HG02970 (cell line): ENCODE measurements around the gene FBXO21.
"Not testable (repeated sequence)": the region's sequence is repeated elsewhere in the genome, so short reads cannot be mapped to it uniquely, and the experiment has no call there.

Experiments used
- ATAC-seq: cut with Tn5 transposase; IDR thresholded peaks from one replicate; pipeline ENCODE4 v1.9.1; 2021; ENCODE audit warnings: mild to moderate bottlenecking, moderate library complexity, moderate number of reproducible peaks; ENCODE audit not compliant: unreplicated experiment, low FRiP score

FBXO21 gene

DNA sequence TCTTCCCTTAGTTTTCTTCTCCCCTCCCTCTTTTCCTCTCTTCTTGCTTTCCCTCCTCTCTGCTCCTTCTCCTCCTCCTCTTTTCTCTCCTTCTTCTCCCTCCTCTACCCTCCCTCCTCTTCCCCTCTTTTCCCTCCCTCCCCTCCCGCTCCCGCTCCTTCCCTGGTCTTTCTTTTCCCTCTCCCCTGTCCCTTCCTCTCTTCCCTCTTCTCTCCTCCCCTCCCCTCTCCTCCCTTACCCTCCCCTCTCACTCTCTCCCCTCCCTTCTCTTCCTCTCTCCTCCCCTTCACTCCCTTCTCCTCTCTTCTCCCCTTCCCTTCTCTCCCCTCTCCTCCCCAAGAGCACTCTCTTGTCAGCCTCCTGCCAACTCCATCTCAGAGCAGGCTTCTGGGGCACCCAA is 17.4 kb upstream of the FBXO21 start:
- ATAC-seq = no peak

DNA sequence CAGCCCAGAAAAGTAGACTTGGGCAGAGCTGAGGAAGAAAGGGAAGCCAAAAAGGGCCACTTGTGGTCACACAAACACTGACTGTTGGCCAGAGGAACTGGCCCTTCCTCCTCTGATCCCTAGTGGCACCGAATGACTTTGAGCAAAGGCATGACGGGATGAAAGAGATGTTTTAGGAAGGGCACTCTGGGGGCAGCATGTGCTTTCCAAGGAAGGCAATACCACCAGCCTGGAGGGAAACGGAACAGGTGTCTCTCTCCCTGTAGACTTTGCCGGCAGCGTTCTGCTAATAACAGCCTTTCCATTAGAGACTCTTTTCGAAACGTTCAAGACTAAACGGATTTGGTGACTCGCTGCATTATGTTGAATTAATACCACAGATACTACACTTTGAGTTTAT is 12.3 kb upstream of the FBXO21 start:
- no peak for ATAC-seq

DNA sequence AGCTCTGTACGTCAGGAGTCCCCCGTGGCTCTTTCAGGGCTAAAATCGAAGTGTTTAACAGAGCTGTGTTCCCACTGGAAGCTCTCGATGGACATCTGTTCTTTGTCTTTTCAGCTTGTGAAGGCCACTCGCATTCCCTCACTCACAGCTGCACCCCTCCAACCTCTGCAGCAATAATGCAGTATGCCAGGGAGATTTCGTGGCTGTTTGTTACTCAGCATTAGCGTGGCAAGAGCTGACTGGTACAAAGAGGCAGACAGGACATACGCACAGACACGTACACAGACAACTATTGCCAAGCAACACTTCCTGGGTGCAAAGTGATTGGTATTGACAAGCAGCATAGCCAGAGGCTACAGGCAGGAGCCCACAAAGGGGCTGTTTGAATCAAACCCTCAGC is 11.8 kb upstream of the FBXO21 start:
- no peak for ATAC-seq

DNA sequence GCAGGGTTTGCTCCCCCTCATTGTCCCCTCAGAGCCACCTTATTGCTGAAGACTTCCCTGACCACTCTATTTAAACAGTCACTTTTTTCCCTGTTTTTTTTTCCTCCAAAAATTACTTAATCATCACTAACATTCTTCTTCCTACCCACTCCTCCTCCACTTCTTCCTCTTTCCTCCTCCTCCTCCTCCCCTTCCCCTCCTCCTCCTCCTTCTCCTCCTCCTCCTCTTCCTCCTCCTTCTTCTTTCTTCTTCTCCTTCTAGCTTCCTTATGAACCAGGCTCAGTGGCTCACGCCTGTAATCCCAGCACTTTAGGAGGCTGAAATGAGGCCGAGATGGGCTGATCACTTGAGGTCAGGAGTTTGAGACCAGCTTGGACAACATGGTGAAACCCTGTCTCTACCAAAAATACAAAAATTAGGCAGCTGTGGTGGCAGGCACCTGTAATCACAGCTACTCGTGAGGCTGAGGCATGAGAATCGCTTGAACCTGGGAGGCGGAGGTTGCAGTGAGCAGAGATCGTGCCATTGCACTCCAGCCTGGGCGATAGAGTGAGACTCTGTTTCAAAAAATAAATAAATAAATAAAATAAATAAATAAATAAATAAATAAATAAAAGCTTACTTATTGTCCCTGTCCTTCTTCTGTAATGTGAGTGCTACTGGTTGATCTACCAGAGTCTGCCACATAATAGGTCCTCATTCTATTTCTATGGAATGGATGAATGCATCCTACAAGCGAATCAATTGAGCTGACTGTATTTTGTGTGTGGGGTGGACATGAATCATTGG is 9.9 kb upstream of the FBXO21 start:
- not testable (repeated sequence) for ATAC-seq

DNA sequence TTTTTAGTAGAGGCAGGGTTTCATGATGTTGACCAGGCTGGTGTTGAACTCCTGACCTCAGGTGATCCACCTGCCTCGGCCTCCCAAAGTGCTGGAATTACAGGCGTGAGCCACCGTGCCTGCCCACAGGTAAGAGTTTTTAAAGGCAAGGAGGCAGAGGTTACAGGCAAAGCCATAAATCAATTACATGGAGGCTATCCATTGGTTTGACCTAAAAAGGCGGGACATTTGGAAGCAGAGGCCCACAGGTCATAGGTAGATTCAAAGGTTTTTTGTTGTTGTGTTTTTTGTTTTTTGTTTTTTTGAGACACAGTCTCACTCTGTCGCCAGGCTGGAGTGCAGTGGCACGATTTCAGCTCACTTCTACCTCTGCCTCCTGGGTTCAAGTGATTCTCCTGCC is 6.1 kb upstream of the FBXO21 start:
- ATAC-seq = not testable (repeated sequence)

DNA sequence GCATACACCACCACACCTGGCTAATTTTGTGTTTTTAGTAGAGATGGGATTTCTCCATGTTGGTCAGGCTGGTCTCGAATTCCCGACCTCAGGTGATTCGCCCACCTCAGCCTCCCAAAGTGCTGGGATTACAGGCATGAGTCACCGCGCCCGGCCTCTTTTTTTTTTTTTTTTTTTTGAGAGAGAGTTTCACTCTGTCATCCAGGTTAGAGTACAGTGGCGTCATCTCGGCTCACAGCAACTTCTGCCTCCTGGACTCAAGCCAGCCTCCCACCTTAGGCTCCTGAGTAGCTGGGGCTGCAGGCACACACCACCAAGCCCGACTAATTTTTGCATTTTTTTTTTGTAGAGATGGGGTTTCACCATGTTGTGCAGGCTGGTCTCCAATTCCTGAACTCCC is 4.8 kb upstream of the FBXO21 start:
- not testable (repeated sequence) for ATAC-seq

DNA sequence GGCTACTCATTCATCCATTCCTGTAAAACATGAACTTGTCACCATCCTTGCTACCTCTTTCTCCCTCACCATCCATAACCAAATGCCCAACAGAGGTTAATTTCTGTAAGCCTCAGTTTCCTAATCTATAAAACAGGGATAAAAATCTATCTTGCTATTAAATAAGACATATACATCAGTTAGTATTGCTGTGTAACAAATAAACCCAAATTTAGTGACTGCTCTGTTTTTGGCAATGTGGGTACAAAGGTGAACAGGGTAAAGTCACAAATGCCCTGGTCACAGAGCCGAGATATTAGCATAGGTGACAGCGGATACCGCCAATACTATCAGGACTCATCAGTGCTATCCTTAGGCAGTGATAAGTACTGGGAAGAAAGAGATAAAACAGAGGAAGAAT is 3.6 kb upstream of the FBXO21 start:
- no peak for ATAC-seq

DNA sequence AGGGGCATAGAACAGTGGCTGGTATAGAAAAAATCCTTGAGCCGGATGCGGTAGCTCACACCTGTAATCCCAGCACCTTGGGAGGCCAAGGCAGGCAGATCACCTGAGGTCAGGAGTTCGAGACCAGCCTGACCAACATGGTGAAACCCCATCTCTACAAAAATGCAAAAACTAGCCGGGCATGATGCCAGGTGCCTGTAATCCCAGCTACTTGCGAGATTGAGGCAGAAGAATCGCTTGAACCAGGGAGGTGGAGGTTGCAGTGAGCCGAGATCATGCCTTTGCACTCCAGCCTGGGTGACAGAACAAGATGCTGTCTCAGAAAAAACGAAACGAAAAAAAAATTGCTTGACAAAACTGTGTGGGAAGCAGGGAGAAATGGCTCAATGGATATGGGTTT is 2.3 kb upstream of the FBXO21 start:
- ATAC-seq = not testable (repeated sequence)

DNA sequence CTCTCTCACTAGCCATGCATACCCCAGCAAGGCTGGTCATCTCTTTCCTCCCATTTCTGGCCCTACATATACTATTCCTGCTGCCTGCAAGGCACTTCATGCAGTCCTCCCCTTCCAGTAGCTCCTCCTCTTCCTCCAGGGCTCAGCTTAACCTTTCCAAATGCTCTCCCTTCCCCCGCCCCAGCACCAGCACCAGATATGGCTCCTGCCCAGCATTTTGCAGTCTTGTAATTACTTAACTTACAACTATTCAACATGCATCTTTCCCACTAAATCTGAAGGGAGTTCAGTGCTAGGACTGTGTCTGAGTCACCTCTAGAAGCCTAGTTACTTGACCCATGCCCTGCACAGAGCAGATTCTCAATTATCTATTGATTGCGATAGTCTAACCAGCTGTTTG is 1.8 kb upstream of the FBXO21 start:
- no peak for ATAC-seq

DNA sequence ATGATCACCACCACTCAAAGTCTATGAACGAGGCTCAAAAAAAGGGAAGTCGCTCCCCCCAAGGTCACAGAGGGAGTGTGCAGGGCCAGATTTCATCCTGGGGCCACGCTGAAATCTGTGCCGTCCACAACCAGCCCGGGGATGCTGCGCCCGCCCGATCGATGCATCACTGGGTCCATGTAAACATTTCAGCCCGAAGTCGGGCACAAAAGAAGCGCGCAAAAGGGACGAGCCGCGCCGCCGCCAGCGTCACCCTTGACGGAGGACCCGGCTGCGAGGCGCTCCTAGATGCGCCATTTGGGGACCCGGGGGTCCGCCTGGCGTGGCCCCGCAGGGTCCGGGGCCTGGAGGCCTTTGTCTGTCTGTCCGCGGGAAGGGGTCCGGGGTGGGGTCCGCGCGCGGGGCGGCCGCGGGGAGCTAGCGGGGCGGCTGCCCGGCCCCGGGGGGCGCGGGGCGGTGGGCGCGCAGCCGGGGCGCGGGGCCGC is 503 bp downstream of the FBXO21 start:
- ATAC-seq = peak; percentile 35

DNA sequence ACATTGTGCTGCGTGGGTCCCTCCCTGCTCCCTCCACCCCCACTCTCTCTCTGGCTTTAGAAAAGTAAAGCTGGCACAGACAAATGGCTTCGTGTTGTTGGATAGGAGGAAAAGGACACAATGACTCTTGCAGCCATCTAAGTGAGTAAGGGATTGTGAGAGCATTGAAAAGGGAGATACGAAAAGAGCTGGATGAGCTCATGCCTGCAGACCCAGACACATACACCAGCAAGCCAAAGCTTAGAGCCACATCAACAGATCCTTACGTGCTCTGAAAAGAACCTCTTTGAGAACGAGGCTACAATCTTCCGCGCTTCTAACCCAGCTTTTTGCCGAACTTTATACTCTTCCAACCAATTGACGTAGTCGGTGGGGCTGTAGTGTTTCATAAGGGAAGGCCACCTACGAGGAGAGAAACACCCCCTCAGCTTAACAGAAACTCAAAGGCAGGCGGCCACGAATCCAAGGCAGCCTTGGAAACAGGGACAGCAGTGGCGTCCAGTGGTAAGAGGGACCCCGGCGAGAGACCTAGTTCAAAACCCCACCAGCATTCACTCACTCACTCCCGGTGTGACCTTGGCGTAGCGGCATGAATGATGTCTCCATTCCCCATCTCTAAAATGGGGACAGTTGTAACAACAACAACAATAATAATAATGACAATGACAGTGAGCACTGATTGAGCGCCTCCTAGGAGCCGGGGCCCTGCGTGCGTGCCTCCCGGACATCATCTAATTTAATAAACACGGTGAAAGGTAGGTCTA is 1.1 kb downstream of the FBXO21 start:
- no peak for ATAC-seq

DNA sequence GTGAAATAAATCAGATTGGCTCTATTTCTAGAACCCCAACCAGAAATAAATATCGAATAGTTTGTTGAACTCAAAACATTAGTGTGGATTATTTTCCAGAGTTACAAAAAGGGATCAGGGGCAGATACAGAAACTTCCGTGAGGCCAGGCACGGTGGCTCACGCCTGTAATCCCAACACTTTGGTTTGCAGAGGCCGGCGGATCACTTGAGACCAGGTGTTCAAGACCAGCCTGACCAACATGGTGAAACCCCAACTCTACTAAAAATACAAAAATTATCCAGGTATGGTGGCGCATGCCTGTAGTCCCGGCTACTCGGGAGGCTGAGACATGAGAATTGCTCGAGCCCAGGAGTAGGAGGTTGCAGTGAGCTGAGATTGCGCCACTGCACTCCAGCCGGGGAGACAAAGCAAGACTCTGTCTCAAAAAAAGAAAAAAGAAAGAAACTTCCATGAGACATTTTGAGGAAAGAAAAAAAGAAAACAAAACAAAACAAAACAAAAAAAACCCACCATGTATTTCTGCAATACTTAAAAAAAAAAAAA is 2.1 kb downstream of the FBXO21 start:
- no peak for ATAC-seq

DNA sequence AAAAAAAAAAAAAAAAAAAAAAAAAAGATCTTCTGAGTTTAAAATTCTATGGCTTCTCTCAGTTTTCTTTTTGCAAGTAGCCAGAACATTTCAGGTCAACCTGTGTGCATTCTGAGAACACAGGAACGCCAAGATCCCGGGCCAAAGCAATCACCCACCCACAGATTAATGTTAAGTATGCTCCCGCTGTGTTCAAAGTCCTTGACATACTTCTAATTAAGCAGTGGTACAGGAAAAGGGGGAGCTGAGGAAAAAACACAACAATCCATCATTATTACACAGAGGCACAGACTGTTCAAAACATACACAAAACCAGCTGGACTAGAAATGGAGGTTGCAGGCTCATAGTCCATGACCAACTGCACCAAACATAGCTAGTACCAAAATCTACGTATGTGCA is 2.8 kb downstream of the FBXO21 start:
- no peak for ATAC-seq

DNA sequence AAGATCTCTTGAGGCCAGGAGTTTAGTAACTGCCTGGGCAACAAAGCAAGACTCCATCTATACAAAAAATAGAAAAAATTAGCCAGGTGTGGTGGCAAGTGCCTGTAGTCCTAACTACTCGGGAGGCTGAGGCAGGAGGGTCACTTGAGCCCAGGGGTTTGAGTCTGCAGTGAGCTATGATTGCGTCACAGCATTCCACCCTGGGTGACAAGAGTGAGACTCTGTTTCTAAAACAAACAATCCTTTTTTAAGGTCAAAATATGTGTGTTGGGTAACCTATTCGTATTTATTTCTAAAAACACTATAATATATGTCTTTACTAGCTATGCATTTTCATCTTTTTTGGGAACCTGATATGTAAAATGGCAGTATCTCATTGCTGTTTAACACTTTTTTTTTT is 7.4 kb downstream of the FBXO21 start:
- ATAC-seq = no peak

DNA sequence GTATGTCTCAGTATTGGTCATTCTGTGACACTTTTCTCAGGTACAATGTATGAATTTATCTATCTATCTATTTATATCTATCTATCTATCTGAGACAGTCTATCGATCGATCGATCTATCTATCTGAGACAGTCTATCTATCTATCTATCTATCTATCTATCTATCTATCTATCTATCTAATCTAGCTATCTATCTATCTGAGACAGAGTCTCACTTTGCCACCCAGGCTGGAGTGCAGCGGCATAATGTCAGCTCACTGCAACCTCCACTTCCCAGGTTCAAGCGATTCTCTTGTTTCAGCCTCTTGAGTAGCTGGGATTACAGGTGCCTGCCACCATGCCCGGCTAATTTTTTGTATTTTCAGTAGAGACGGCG is 8.8 kb downstream of the FBXO21 start:
- not testable (repeated sequence) for ATAC-seq

DNA sequence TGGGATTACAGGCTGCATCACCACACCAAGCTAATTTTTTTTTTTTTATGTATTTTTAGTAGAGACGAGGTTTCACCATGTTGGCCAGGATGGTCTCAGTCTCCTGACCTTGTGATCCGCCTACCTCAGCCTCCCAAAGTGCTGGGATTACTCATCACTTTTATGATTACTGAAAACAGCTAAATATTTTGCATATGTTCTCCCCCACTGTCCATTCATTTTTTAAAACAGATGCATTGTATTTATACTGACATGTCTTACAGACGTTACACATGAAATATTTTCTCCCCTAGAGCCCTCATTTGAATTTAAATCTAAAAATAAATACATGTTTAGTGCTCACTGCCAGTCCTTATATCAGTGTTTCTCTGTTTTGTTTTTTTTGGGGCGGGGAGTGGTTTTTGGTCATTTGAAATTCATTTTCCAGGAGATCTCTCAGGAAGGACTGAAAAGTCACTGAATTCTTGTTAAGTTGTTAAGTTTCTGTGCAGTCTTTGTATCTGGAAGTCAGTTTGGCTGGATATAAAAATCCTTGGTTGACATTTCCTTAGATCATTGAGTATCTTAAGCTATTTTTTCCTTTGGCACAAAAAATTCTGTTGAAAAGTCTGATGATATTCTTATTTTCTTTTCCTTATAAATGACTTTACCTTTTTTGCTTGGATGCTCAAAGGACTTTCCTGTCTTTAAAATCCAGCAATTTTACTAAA is 9.4 kb downstream of the FBXO21 start:
- no peak for ATAC-seq

DNA sequence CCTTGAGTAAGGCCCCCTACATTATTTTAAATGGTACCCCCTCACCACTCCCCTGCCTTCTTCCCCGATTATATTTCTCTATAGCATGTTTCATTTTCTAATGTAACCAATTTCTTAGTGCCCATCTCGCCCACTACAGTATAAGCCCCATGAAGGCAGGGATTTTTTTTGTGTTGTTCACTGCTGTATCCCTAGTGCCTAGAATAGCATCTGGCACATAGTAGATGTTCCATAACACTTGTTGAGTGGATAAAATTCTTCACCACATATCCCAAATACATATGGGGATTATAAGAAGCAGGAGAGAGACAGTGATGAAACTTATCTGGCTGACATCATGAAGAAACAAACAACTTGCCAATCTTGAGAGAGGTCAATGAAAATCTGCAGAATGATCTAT is 11.5 kb downstream of the FBXO21 start:
- ATAC-seq = no peak

DNA sequence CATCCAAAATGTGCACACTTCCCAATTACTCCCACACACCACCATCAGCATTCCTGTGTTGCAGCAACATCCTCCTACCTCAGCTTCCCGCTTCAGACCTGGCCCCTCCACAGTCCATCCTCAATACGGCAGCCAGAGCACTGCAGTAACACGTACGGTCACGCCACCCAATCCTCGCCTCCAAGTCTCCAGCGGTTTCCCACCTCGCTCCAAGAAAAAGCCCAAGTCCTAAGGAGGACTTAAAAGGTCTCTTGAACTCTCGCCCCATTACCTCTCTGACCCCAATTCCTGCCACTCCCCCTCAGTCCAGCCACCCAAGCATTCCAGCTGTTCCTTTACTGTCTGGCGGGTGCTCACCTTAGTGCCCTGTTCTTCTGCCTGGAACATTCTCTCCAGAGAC is 12.0 kb downstream of the FBXO21 start:
- no peak for ATAC-seq

DNA sequence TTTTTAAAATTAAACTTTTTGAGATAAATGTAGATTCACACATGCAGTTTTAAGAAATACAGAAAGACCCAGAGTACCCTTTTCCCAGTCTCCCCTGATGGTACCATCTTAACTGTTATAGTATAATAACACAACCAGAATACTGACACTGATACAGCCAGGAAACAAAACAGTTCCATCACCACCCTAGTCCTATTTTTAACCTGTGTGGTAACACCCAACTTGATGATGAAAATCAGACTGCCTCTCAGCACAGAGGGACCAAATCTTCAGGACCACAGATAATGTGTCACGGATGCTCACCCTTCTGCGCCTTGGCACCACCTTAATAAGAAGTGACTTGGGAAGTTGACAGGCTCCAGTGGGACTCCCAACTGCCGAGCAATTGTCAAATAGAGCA is 18.1 kb downstream of the FBXO21 start:
- no peak for ATAC-seq

DNA sequence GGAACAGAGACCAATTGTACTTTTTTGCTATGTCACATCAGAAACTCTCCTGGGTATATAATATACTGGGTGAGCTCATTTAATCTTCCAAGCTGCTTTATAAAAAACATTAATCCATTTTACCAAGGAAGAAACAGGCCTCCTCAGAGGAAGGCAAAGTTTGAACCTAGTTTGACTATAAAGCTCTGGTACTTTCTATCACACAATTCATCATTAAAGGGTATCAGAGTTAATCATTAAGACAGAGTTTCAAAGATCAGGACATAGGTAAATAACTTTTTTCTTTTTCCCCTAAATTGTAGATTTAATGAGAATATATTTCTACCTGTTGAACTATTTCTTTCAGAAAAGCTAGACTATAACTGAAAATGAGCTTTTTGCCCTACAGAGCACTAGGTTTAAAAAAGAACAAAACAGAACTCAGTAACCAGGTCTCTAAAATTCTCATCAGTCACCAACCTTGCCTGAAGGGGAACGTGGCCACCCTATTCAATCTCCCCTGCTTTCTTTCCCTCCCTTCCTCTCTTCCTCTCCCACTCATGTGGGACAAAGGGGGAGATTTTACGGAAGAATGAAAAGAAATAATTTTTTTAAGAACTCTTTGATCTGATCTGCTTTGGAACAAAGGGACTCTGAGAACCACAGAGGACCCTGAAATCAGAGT is 18.6 kb downstream of the FBXO21 start:
- ATAC-seq = no peak
